Kidney (tissue), 14 donors: ENCODE measurements around the gene BRD7. TPM values are rescaled to one million over a fixed set of nuclear protein-coding genes. Genes with fewer than 3 reads are reported as not detected.

Source experiments
- DNase-seq, 5 donors: peaks; one replicate each; pipeline ENCODE4 v3.0.0-alpha.2; 2013 to 2020
- FAIRE-seq: peaks from 2 replicates; lab custom pipeline; 2012; peaks lifted over from hg19 to GRCh38; lab: Jason Lieb, UNC
- H3K27ac ChIP-seq, 2 donors: one replicate each; pipeline ENCODE4 v1.7.0; 2013; ENCODE audit warnings: low read depth in 2 of 2, low read length in 2 of 2, inconsistent platforms in 1 of 2
- H3K27me3 ChIP-seq: one replicate; pipeline ENCODE4 v1.7.1; 2013; ENCODE audit warnings: low read length, inconsistent platforms; ENCODE audit not compliant: control insufficient read depth, insufficient read depth
- H3K36me3 ChIP-seq, 3 donors: one replicate each; pipeline versions ENCODE4 v1.7.0 to v1.7.1; 2013; ENCODE audit warnings: low read length in 3 of 3, control low read depth in 1 of 3, inconsistent platforms in 1 of 3; ENCODE audit not compliant: insufficient read depth in 3 of 3, control insufficient read depth in 2 of 3
- H3K4me1 ChIP-seq, 3 donors: one replicate each; pipeline versions ENCODE4 v1.7.0 to v1.7.1; 2013; ENCODE audit warnings: low read length in 3 of 3, inconsistent platforms in 1 of 3, low read depth in 1 of 3; ENCODE audit not compliant: control insufficient read depth in 2 of 3, insufficient read depth in 2 of 3
- H3K4me3 ChIP-seq, 3 donors: one replicate each; pipeline versions ENCODE4 v1.7.0 to v1.8.1; 2013; ENCODE audit warnings: low read length in 3 of 3, control low read depth in 1 of 3, inconsistent platforms in 1 of 3
- H3K9ac ChIP-seq, 3 donors: one replicate each; pipeline versions ENCODE4 v1.7.0 to v1.7.1; 2013; ENCODE audit warnings: low read length in 3 of 3, control low read depth in 1 of 3, inconsistent platforms in 1 of 3
- H3K9me3 ChIP-seq, 3 donors: one replicate each; pipeline versions ENCODE4 v1.7.0 to v1.7.1; 2013; ENCODE audit warnings: low read length in 3 of 3, control low read depth in 1 of 3, inconsistent platforms in 1 of 3; ENCODE audit not compliant: control insufficient read depth in 2 of 3, insufficient read depth in 1 of 3
- CTCF ChIP-seq: IDR thresholded peaks from 3 replicates; pipeline ENCODE4 v1.5.1; 2012; ENCODE audit warnings: mild to moderate bottlenecking, moderate library complexity, borderline replicate concordance; ENCODE audit not compliant: insufficient read depth; ENCODE audit errors: extremely low read depth
- intact Hi-C: fragments of 100-400 bp; cut with DNase I; formaldehyde crosslinking; loops from one replicate; pipeline ENCODE4 v1.11.1; 2022
- polyA plus RNA-seq: library from polyadenylated mRNA; stranded (reverse); fragments of 350-450 nt; fragmentation: Illumina TruSeq; extraction: RNeasy Lipid Tissue Mini Kit (QIAGEN cat#74804); gene quantifications from one replicate; pipeline ENCODE4 v1.2.3, GENCODE V29; 2014; ENCODE audit warnings: low read depth, low replicate concordance; ENCODE audit not compliant: insufficient read depth
- total RNA-seq: library from RNA; stranded (reverse); fragmentation: NEBNext Ultra II Directional; extraction: Animal tissue kit (Norgen Biotek cat#: 25700); gene quantifications from one replicate; pipeline ENCODE4 v1.2.1, GENCODE V29; 2021
- donor health status: control.
- donor health status: control.
- donor health status: control.
- donor health status: control.
- donor health status: control.
- donor health status: DM: yes; HTN: yes; CAD: no.
- donor health status: Normal renal cell carcinoma (clear cell type).

BRD7 gene
- total and polyA plus RNA-seq, 2 donors from 2014 or later: 44.1 to 68.0 TPM

- Histone ChIP-seq H3K27ac (no peak overlapping the region), H3K27me3 (no peaks in the 10 kb centered on the region), H3K36me3 (peaks cover 0 to 10% (median 10%) of the 10 kb centered on the region in 3 donors), H3K4me3 (no peak overlapping the region), H3K4me1 (no peaks in the 10 kb centered on the region), H3K9me3 (no peaks in the 10 kb centered on the region), H3K9ac (no peak overlapping the region)
- intact Hi-C loops: no loop called here
- TF ChIP-seq CTCF: no peak
- FAIRE-seq (no peak), DNase-seq (peak in 1 of 5 donors; percentile 41)
These were observed 57.7 kb downstream of the BRD7 start for GRCh38 chr16:50311134-50311528.

GRCh38 chr16:50310308-50311133 lies 58.3 kb downstream of the BRD7 start:
- Histone ChIP-seq H3K9me3 (no peaks in the 10 kb centered on the region), H3K36me3 (peaks cover 0 to 5% (median 5%) of the 10 kb centered on the region in 3 donors), H3K9ac (no peak overlapping the region), H3K4me3 (no peak overlapping the region), H3K4me1 (no peaks in the 10 kb centered on the region), H3K27ac (no peak overlapping the region), H3K27me3 (no peaks in the 10 kb centered on the region)
- DNase-seq: peak in 2 of 5 donors; percentile 46 to 72
- intact Hi-C loops: no loop called here
- TF ChIP-seq CTCF: no peak
- no peak for FAIRE-seq

GRCh38 chr16:50309527-50310307 lies 59.1 kb downstream of the BRD7 start:
- H3K9ac ChIP-seq: no peak overlapping the region
- DNase-seq (peak in 3 of 5 donors; percentile 8 to 65 (median 43)), FAIRE-seq (no peak)
- H3K4me1 ChIP-seq: no peaks in the 10 kb centered on the region
- H3K27ac ChIP-seq: no peak overlapping the region
- no peak overlapping the region for H3K4me3 ChIP-seq
- no peaks in the 10 kb centered on the region for H3K9me3 ChIP-seq
- intact Hi-C loops: no loop called here
- peaks cover 0 to 2% (median 0%) of the 10 kb centered on the region in 3 donors for H3K36me3 ChIP-seq
- TF ChIP-seq CTCF: no peak
- H3K27me3 ChIP-seq: no peaks in the 10 kb centered on the region
